CD4-positive, alpha-beta T cell treated with Interleukin-6 at 100 ng/mL for 8 hours (primary cell): ENCODE measurements around the gene EPB41.
"Not testable (repeated sequence)": the region's sequence is repeated elsewhere in the genome, so short reads cannot be mapped to it uniquely, and the experiment has no call there.

Experiments used
- DNase-seq: peaks from one replicate; pipeline ENCODE4 v3.0.0-alpha.2; 2020; ENCODE audit warnings: mixed read lengths, low spot score

EPB41 gene

DNA sequence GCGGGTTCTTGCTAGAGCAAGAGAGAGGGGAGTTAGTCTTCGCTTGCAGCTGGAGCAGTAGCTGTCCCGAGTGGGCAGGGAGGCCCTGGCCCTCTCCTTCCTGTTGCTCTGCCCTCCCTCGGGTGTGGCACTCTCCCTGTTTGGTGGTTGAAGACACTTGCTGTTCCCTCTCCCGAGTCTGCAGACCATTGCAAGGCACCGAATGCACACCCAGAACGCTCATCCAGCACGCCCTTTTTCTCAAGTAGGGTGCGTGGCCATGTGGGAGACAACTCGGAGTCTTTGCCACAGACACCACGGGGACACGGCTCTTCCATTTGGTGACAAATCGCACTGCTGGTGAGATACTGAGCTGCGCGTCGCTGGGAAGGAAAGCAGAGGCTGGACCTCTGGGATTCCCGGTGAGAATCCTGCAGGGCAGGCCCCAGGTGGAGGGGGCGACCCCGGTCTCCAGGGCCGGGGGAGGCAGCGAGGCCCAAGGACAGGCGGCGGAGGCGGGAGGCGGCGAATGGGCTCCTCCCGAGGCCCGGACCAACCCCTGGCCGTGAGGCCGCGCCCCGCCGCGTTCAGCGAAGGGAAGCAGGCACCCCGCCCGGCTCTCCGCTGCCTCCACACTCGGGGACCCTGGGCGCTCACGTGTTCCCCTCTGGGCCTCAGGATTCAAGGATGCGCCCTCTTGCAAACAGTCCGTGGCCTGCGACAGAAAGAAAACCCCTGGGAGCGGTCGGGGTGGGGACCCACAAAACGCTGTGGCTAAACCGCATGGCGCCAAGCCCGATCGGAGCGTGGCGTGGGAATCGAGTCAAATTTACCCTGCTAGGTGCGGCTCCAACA is 219.7 kb downstream of the EPB41 start:
- no peak for DNase-seq

DNA sequence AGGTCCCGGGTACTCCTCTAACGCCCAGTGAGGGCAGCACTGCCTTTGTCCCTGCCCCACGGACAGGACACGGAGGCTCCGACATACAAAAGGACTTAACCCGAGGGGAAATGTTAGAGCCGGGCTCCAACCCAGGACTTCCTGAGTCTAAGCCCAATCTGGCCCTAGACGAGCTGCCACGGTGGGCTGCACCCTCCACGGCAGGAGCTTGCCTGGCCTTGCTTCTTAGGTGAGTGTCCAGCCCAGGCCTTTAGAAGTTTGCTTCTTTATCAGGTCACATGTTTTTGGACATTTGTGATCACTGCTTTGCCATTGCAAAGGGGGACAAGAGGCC is 220.3 kb downstream of the EPB41 start:
- no peak for DNase-seq

DNA sequence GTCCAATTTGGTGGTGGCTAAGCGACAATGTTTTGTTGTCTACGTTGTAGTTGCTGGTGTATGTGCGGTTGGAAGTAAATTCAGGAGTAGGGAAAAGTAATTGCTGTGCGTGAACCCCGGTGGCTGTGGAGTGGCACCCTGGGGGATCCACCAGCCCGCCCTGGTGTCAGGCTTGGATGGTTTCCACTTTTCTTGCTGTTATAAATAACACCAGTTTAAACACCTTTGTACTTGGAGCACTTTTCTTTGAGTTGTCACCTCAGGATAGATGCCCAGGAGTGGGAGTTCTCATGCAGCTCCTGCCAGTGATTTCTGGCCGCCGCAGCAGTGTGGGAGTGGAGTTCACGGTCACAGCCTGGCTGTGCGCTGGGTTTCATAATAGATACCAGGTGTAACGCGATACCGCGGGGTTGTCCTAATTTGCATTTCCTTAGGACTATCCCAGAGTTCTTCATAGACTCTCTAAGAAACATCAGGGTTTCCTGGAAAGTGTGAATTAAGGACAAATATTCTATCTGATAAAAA is 222.1 kb downstream of the EPB41 start:
- DNase-seq: no peak

DNA sequence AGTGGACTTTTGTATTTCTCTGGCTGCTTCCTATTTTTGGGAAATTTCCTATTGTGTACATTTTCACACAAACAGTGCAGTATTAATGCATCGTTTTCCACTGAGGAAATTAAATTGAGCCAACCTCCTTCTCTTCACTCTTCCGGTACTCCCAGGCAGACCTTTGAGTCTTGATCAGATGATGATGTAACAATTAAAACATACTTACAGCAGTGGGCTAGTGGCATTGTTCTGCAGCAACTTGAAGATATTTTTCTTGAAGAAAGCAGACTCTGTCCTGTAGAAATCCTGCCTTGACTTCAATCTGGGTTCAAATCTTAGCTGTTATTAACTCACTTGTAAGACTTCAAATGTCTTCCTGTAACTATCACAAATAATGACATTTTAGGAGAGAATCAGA is 228.3 kb downstream of the EPB41 start:
- DNase-seq: no peak

DNA sequence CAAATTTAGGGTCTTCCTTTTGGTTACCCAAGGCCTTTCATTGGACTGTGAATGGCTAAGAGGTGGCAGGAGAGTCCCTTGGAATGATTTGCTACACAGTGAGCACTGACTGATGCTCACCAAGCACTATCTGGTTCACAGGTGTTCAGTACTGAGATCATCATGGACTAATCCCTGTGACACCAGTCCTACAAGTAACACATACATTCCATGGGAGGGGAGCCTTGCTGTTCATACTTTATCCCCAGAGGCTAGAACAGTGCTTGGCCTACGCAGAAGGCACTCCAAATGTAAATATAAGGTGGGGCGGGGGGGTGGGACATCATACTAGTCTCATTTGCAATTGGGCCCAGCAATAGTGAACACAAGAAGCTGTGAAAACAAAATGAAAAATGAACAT is 229.8 kb downstream of the EPB41 start:
- no peak for DNase-seq

DNA sequence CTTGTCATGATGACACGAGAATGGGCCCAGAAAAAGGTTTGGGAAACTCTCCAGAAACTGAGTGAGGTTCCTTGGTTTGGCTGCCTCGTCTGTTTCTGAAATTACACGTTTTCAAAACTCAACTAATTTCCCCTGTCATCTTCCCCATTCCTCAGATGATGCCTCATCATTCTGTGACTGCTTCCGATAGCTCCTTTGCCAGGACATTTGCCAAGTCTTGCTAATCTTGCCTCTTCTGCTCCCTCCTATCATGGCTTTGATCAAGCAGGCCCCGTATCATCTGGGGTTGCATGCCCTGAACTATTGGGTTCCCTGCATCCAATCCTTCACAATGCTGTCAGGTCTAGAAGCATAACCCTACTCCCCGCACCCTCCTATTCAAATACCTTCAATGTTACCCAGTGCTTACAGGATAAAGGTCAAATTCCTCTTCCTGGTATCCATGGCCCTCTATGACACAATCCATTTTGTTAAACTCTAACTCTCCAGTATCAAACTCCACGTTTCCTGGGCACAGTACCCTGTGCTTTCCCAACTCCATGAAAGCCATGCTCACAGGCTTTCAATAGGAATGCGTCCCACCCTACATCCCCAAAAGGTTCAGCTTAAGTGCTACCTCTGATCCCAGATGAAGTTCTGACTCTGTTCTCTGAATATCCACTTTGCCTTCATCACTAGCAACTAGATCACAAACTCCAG is 231.5 kb downstream of the EPB41 start:
- no peak for DNase-seq

DNA sequence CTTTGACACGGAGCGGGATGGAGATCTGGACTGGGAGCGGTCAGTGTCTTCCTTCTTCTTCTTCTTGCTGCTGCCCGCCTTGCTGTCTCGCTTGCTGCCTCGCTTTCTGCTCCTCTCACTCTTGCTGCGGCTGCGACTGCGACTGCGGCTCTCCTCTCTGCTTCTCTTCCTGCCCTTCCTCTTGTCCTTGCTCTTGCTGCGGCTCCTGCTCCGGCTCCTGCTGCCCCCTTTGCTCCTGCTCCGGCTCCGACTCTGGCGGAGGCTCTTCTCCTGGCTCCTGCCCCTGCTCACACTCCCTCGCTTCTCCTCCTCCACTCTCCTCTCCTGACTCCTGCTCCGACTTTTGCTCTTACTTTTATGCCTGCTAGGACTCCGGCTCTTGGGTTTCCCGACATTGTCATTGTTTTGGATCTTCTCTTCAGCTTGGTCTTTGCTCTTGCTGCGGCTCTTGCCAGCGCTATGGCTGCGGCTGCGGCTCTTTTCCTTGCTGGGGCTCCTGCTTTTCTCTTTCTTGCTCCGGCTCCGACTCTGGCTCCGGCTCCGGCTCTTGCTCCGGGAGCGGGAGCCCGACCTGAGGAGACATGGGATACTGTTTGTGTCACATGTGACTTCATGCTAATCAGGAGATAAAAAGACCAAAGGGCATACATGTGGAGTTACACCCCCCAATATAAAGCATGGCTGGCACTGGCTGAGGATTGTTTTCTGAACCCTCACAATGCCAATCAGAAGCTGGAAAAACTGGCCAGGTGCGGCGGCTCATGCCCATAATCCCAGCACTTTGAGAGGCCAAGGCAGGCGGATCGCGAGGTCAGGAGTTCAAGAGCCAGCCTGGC is 234.5 kb downstream of the EPB41 start:
- no peak for DNase-seq

DNA sequence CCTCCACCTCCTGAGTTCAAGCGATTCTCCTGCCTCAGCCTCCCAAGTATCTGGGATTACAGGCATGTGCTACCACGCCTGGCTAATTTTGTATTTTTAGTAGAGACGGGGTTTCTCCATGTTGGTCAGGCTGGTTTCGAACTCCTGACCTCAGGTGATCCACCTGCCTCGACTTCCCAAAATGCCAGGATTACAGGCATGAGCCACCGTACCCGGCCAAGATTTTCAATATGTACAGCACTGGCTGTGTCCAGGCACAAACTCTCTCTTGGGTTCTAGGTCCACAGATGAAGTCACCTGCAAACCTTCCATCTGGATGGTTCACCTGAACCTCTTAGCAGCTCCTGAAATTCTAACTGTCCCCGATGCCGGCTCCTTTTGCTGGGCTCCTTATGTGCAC is 236.0 kb downstream of the EPB41 start:
- not testable (repeated sequence) for DNase-seq

DNA sequence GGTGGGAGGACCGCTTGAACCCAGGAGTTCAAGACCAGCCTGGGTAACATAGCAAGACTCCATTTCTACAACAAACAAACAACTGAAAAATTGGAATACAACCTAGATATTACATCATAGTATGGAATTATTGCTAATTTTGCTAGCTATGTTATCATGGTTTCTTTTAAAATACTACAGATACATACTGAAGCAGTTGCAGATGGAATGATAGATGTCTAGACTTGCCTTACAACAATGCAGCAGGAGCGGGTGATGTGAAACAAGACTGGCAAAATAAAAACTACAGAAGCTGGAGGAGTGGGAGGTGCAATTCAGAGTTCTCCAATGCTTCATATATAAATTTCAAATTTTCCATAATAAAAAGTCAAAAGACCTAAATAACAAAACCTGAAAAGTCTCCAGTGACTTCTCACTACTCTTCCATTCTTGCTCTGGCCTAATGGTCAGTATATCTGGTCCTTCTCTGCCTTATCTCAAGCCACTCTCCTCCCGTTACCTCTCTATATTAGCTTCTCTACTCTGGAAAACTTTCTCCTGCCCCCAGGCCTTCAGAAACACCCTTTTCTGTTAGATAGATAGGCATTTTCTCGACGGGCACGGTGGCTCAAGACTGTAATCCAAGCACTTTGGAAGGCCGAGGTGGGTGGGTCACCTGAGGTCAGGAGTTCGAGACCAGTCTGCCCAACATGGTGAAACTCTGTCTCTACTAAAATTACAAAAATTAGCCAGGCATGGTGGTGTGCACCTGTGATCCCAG is 237.9 kb downstream of the EPB41 start:
- DNase-seq: no peak

DNA sequence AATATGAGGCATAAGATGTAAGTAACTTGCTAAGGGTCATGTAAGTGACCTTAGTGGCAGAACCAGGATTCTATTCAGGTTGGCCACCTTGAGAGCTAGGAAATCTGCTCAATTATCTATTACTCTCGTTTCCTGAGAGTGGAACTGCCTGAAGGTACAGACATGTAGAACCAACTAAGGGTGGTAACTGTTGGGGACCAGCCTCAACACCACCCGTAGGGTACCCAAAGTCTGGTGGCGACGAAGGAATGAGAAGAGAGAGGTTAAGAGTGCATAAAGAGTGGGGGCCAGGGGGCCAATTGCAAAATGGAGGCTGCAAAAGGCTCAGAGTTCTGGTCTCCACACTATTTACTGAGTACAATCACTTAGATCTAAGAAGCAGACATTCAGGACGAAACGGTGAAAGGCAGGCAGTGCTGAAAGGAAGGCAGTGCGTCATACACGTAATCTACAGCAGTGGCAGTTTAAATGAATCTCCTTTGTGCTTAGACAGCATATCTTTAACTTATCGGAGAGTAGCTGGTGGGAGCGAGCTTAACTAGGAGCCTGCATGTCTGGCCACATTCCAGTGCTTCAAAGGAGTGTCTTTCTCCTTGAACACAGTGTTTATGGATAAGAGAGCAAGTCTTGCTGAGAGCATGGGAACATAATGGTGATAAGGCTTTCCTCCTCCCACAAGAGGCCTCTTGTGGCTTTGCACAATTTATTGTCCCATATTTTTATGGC is 242.3 kb downstream of the EPB41 start:
- no peak for DNase-seq

DNA sequence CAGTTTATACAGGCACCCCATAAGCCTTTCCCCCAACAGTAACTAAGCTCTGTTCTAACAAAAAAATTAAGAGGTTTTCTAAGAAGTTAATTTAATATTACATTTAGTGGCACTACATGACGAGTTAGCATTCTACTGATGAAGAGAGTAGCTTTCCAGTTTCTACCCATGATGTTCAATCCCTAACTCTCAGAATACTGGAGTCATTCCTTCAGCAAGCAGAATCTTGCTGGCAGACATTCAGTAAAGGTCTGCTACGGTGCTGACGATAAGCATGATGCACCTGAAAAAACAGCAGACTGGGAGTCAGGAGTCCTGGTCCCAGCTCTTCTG is 242.9 kb downstream of the EPB41 start:
- DNase-seq: no peak

DNA sequence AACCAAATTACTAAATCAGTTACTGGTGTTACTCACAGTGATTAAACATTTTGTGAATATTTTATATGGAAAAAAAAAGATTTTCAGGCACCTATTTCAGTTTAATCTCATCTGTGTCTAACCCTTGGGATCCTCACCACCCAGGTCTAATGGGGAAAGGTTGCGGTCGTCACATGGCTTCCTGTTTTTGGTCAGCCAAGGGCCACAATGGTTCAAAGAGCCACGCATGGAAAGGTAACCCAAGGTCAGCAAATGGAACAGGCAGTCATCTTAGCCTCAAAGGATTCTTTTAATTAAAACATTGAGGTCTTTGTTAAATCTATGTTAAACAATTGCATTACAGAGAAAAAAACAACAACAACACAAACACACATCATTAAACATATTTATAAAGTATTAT is 245.4 kb downstream of the EPB41 start:
- no peak for DNase-seq

DNA sequence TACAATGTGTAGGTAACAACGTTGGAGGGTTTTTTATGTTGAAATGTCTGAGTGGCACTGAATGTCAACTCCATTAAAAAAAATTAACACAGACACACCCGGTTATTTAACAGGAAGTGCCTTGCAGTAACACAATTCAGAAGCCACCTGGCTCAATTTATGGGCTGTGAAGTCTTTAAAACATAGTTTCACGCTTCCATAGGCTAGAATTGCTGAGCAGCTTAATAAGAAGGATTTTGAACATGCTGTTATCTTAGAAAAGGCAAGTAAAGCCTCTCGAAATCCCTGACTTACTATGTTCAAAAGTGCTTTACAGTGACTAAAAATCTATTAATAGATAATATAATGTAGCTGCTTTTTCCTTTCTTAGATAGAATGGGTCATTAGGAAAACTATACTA is 247.7 kb downstream of the EPB41 start:
- no peak for DNase-seq

DNA sequence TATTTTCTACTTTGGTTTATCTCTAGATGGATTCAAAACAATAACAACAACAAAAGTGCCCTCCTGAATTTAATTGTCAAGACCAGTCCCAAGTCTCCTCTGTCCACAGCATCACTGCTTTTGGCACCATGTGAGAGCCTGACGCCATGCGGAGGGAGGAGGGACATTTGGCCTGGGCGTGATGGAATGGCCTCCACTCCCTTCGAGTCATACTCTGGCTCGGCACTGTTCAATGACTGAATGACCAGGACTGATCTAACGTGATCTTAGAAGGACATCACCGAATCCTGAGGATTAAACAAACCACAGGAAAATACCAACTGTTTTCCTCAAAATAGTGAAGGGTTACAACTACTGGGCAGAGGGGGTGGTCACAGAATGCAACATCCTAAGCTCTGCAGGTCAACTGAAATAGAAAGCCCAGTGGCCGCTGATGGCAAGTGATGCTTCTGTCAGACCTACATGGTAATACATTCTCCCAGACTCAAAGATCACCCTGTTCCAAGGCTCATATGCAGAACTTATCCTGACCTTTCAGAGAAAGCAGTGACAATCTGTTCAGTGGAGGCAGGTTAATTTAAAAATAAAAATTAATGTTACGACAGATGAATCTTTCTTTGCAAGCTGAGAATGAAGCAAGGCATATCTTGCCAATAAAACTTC is 248.2 kb downstream of the EPB41 start:
- DNase-seq: no peak

DNA sequence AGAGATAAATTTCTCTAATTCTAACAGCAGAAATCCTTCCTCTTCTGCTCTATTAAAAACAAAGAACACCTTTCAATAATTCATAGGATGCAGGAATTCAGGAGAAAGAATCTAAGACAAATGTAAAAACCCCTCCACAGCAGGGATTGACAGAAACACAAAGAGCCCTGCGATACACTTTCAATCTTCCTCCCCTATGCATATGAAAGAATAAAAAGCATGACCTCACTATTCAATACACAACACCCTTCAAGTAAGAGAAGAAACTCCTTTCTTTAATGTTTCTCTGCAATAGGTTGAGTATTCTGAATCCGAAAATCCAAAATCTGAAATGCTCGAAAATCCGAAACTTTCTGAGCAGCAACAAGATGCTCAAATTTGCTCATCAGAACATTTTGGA is 250.2 kb downstream of the EPB41 start:
- no peak for DNase-seq

DNA sequence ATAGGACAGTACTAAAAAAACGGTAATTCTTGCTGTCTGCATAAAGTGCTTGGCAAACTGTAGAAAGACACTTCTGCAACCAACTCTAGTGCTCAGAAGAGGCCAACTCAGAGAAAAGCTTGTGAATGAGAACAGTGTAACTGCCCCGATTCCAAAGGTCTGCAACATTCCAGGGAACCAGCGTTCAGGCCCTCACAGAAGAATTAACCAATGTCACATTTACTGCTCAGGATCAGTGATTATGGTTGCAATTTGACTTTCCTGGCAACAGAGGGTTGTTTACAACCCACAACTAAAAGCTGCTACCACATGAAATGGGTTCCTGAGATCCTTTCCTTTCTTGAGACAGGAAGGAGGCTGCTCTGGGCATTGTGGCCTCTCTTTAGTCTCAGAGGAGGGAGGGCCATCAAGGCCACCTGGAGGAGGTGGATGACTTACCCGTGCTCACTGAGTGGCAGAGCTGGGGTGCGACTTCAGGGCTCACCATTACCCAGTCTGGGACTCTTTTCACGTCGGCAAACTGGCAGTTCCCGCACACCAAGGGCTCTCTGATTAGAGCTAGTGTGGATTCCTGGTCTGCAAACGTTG is 252.0 kb downstream of the EPB41 start:
- no peak for DNase-seq

DNA sequence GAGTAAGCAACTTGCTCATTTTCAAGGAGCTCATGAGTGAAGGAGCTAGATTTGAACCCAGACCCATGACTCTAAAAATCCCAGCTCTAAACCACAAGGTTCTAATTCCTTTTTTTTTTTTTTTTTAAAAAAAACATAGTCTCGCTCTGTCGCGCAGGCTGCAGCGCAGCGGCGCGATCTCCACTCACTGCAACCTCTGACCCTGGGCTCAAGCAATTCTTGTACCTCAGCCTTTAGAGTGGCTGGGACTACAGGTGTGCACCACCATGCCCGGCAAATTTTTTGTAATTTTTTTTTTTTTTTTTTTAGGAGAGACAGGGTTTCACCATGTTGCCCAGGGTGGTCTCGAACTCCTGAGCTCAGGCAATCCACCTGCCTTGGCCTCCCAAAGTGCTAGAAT is 253.5 kb downstream of the EPB41 start:
- no peak for DNase-seq
